H1 (cell line): ENCODE measurements around the gene TM9SF2. TPM values are rescaled to one million over a fixed set of nuclear protein-coding genes. Genes with fewer than 3 reads are reported as not detected.

ENCODE experiments used
- ATF2 ChIP-seq: IDR thresholded peaks from 2 replicates; pipeline ENCODE4 v1.6.1; 2012; ENCODE audit warnings: low read length, inconsistent platforms
- ATF3 ChIP-seq: IDR thresholded peaks from 2 replicates; pipeline ENCODE4 v1.6.1; 2011; ENCODE audit warnings: low read depth, mild to moderate bottlenecking, low read length; ENCODE audit not compliant: insufficient read depth
- CHD7 ChIP-seq: fragments of 300-600 bp; sonication (generic); IDR thresholded peaks from 2 replicates; pipeline ENCODE4 v1.7.1; 2012; ENCODE audit warnings: low read length, moderate library complexity, mild to moderate bottlenecking, inconsistent platforms; ENCODE audit not compliant: insufficient replicate concordance
- GABPA ChIP-seq: IDR thresholded peaks from 2 replicates; pipeline ENCODE4 v1.6.1; 2011; ENCODE audit warnings: mild to moderate bottlenecking, low read length, moderate library complexity, borderline replicate concordance; ENCODE audit not compliant: insufficient read depth
- KDM1A ChIP-seq: fragments of 200-600, 300-600 bp; sonication (generic); IDR thresholded peaks from 2 replicates; pipeline ENCODE4 v1.7.1; 2016; ENCODE audit warnings: mild to moderate bottlenecking, low read length, borderline replicate concordance
- POLR2A ChIP-seq, 2 experiments: IDR thresholded peaks; 1 replicate in 1 of 2; 2 replicates in 1 of 2; pipeline ENCODE4 v1.6.1; 2011; ENCODE audit warnings: low read depth in 2 of 2, low read length in 2 of 2, mild to moderate bottlenecking in 2 of 2; ENCODE audit errors: control extremely low read depth in 1 of 2
- RBBP5 ChIP-seq: IDR thresholded peaks from 2 replicates; pipeline ENCODE4 v1.7.1; 2012; ENCODE audit warnings: low read depth, mild to moderate bottlenecking, inconsistent platforms, low read length, moderate library complexity, borderline replicate concordance
- SP1 ChIP-seq: IDR thresholded peaks from 2 replicates; pipeline ENCODE4 v1.6.1; 2011; ENCODE audit warnings: low read depth, low read length
- polyA plus RNA-seq, 7 experiments: library from polyadenylated mRNA; depleted of rRNA in 3 of 7; stranded (reverse) in 5 of 7; unstranded in 2 of 7; fragments of >200 nt in 5 of 7; fragments of 200-250 nt in 2 of 7; gene quantifications; 1 replicate in 5 of 7; 2 replicates in 1 of 7; 4 replicates in 1 of 7; pipeline versions ENCODE4 v1.2.1 to v1.2.3, GENCODE V29; 2011 to 2013; ENCODE audit warnings: missing spikeins in 2 of 7, mixed read lengths in 2 of 7
- total RNA-seq: library from RNA; stranded (reverse); fragmentation: NEBNext Ultra II Directional; extraction: Animal tissue kit (Norgen Biotek cat#: 25700); gene quantifications from 2 replicates; pipeline ENCODE4 v1.2.1, GENCODE V29; 2021

The TM9SF2 gene
- total and polyA plus RNA-seq, 2 of the 8 experiments (the other 6 are each of a cell fraction or from before 2014, with no cell fraction given), result 68.0 to 101 TPM

- TF ChIP-seq CHD7 (no peak), KDM1A (no peak), ATF2 (no peak), GABPA (no peak), SP1 (no peak), POLR2A (IDR thresholded peaks at IDR 0.05; ENCODE audit: control extremely low read depth in 1 of 2, low read depth in 2 of 2, low read length in 2 of 2) (no peak), ATF3 (no peak), RBBP5 (no peak)
These were observed 46.6 kb upstream of the TM9SF2 start (continued) for GRCh38 chr13:99454518-99455183.
